Measurements from ENCODE around the gene MYL12A.
A peak's percentile ranks its signal among the peaks of the same experiment; 100 is the strongest.

Gene MYL12A

DNA sequence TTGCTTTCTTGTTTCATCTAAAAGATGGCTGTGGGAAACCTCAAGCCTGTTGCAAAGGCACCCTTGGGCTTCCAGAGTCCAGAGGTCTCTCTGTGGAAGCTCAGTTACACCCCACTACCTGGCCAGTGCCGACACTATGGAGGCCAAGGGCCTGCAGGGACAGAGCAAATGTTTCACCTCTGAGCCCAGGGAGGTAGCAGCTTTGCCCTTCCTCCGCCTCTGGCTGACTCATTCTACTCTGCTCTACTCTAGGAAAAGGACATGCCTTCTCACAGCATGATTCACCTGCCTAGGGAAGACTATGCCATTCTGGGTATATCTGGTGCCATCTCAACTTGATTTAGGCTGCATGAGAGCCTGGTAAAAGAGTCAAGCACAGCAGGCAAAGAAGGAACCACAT, 40.0 kb upstream of the MYL12A start:
- peak; percentile 46; the same call in 2 of the 3 replicates for ATAC-seq
- TF ChIP-seq ZNF8 (CRISPR knock-in tag; IDR thresholded peaks at IDR 0.05) (no peak), ISL1 (CRISPR knock-in tag; IDR thresholded peaks at IDR 0.05) (no peak), RARB (CRISPR knock-in tag; IDR thresholded peaks at IDR 0.05) (no peak), CSRNP3 (CRISPR knock-in tag; IDR thresholded peaks at IDR 0.05) (no peak), CSDC2 (CRISPR knock-in tag; IDR thresholded peaks at IDR 0.05) (no peak), CREB5 (CRISPR knock-in tag; IDR thresholded peaks at IDR 0.05; ENCODE audit: low read depth) (no peak), GLIS3 (CRISPR knock-in tag; IDR thresholded peaks at IDR 0.05) (no peak), ZNF565 (CRISPR knock-in tag; conservative IDR thresholded peaks at IDR 0.05; ENCODE audit: low read depth) (no peak)

- no peak for TF ChIP-seq POU6F1 (CRISPR knock-in tag; IDR thresholded peaks at IDR 0.05; ENCODE audit: borderline replicate concordance, low read depth)
- TF ChIP-seq TCF4 (CRISPR knock-in tag; IDR thresholded peaks at IDR 0.05; ENCODE audit: borderline replicate concordance) = no peak
- no peak for TF ChIP-seq ZFP30 (CRISPR knock-in tag; IDR thresholded peaks at IDR 0.05)
- TF ChIP-seq TOX (CRISPR knock-in tag; IDR thresholded peaks at IDR 0.05; ENCODE audit: borderline replicate concordance) = no peak
- no peak for TF ChIP-seq SNAI2 (CRISPR knock-in tag; IDR thresholded peaks at IDR 0.05)
- TF ChIP-seq, protein P1, sequence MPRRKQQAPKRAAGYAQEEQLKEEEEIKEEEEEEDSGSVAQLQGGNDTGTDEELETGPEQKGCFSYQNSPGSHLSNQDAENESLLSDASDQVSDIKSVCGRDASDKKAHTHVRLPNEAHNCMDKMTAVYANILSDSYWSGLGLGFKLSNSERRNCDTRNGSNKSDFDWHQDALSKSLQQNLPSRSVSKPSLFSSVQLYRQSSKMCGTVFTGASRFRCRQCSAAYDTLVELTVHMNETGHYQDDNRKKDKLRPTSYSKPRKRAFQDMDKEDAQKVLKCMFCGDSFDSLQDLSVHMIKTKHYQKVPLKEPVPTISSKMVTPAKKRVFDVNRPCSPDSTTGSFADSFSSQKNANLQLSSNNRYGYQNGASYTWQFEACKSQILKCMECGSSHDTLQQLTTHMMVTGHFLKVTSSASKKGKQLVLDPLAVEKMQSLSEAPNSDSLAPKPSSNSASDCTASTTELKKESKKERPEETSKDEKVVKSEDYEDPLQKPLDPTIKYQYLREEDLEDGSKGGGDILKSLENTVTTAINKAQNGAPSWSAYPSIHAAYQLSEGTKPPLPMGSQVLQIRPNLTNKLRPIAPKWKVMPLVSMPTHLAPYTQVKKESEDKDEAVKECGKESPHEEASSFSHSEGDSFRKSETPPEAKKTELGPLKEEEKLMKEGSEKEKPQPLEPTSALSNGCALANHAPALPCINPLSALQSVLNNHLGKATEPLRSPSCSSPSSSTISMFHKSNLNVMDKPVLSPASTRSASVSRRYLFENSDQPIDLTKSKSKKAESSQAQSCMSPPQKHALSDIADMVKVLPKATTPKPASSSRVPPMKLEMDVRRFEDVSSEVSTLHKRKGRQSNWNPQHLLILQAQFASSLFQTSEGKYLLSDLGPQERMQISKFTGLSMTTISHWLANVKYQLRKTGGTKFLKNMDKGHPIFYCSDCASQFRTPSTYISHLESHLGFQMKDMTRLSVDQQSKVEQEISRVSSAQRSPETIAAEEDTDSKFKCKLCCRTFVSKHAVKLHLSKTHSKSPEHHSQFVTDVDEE (CRISPR knock-in tag; IDR thresholded peaks at IDR 0.05) = no peak
- TF ChIP-seq ZC3H10 (CRISPR knock-in tag; IDR thresholded peaks at IDR 0.05) = no peak
- TF ChIP-seq CSRNP3 (CRISPR knock-in tag; IDR thresholded peaks at IDR 0.05) = no peak
- no peak for TF ChIP-seq ZFP3 (CRISPR knock-in tag; IDR thresholded peaks at IDR 0.05)
- TF ChIP-seq CSDC2 (CRISPR knock-in tag; IDR thresholded peaks at IDR 0.05) = no peak
- no peak for TF ChIP-seq RARB (CRISPR knock-in tag; IDR thresholded peaks at IDR 0.05)
- TF ChIP-seq ISL1 (CRISPR knock-in tag; IDR thresholded peaks at IDR 0.05) = no peak
- no peak for TF ChIP-seq CREB5 (CRISPR knock-in tag; IDR thresholded peaks at IDR 0.05; ENCODE audit: low read depth)
- no peak for TF ChIP-seq ESRRG (CRISPR knock-in tag; IDR thresholded peaks at IDR 0.05)
- TF ChIP-seq GLIS3 (CRISPR knock-in tag; IDR thresholded peaks at IDR 0.05) = no peak
- no peak for TF ChIP-seq ZNF8 (CRISPR knock-in tag; IDR thresholded peaks at IDR 0.05)
- no peak for ATAC-seq
Measured at GRCh38 chr18:3209859-3210569, 37.6 kb upstream of the MYL12A start.

DNA sequence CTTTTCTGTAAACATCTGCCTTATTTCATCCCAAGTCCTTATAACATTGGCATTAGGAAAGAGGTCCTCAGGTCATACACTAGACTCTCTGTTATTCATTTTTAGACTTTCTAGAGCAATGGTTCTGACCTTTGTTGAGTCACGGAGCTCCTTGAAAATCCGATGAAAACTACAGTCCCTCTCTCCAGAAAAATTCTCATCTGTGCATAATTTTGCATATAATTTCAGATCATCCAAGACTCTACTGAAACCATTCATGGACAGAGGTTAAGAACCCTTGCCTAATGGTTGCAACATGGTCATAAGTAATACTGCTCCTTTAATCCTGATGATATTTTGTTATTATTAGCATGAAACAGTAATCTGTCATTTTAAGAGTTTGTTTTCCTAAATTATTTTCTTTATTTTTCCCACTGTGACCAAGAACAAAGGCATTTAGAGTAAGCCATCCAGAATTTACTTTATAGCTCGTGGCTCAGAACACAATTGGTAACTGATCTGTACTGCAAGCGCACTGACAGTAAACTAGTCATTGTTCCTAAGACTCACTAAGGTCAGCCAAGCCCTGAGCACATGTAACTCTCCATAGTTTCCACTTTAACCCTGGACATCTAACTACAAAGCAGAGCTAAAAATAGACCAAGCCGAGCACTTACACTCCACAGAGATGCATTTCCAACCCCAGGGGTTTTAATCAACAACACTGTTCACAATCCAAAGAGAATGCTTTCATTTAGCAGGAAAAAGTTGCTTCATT, 36.2 kb upstream of the MYL12A start:
- peak; percentile 28 for ATAC-seq
- TF ChIP-seq ISL1 (CRISPR knock-in tag; IDR thresholded peaks at IDR 0.05) (no peak), ZC3H10 (CRISPR knock-in tag; IDR thresholded peaks at IDR 0.05) (no peak), GLIS3 (CRISPR knock-in tag; IDR thresholded peaks at IDR 0.05) (no peak), PPARA (CRISPR knock-in tag; IDR thresholded peaks at IDR 0.05; ENCODE audit: borderline replicate concordance) (no peak), POU6F1 (CRISPR knock-in tag; IDR thresholded peaks at IDR 0.05; ENCODE audit: borderline replicate concordance, low read depth) (no peak), BACH2 (CRISPR knock-in tag; IDR thresholded peaks at IDR 0.05; ENCODE audit: borderline replicate concordance) (no peak)
- TF ChIP-seq, protein P1 (CRISPR knock-in tag; IDR thresholded peaks at IDR 0.05) = no peak
